Trophoblast cell (in vitro differentiated cells and primary cell): ENCODE measurements around the gene CACNA1I.
A peak's percentile ranks its signal among the peaks of the same experiment; 100 is the strongest.

Source experiments
- DNase-seq, 2 donors: peaks; one replicate each; pipeline ENCODE4 v3.0.0-alpha.2; 2016
- H2AFZ ChIP-seq: 2 replicates; pipeline ENCODE4 v1.6.1; 2013; ENCODE audit warnings: low read length, moderate library complexity, mild to moderate bottlenecking; ENCODE audit not compliant: insufficient read depth, poor library complexity
- H2AK5ac ChIP-seq: 2 replicates; pipeline ENCODE4 v1.6.1; 2013; ENCODE audit warnings: mild to moderate bottlenecking, low read length
- H2BK120ac ChIP-seq: 2 replicates; pipeline ENCODE4 v1.6.1; 2013; ENCODE audit warnings: low read length, mild to moderate bottlenecking, moderate library complexity; ENCODE audit not compliant: insufficient read depth, poor library complexity
- H2BK12ac ChIP-seq: 2 replicates; pipeline ENCODE4 v1.6.1; 2013; ENCODE audit warnings: mild to moderate bottlenecking, low read length, moderate library complexity
- H2BK5ac ChIP-seq: 2 replicates; pipeline ENCODE4 v1.6.1; 2013; ENCODE audit warnings: low read length, low read depth, moderate library complexity, mild to moderate bottlenecking; ENCODE audit not compliant: poor library complexity
- H3K14ac ChIP-seq: 2 replicates; pipeline ENCODE4 v1.6.1; 2013; ENCODE audit warnings: mild to moderate bottlenecking, low read length
- H3K18ac ChIP-seq: 2 replicates; pipeline ENCODE4 v1.6.1; 2013; ENCODE audit warnings: mild to moderate bottlenecking, low read length
- H3K23ac ChIP-seq: 2 replicates; pipeline ENCODE4 v1.6.1; 2013; ENCODE audit warnings: low read length
- H3K27ac ChIP-seq: 2 replicates; pipeline ENCODE4 v1.5.1; 2013; ENCODE audit warnings: low read depth, mild to moderate bottlenecking, inconsistent platforms, low read length, moderate library complexity
- H3K27me3 ChIP-seq: 2 replicates; pipeline ENCODE4 v1.6.1; 2013; ENCODE audit warnings: inconsistent platforms, mild to moderate bottlenecking, low read length, moderate library complexity; ENCODE audit not compliant: insufficient read depth
- H3K36me3 ChIP-seq, 2 experiments: 1 replicate in 1 of 2; 2 replicates in 1 of 2; pipeline ENCODE4 v1.6.1; 2013; ENCODE audit warnings: low read length in 2 of 2, mild to moderate bottlenecking in 2 of 2, moderate library complexity in 1 of 2; ENCODE audit not compliant: insufficient read depth in 2 of 2, control insufficient read depth in 1 of 2
- H3K4ac ChIP-seq: 2 replicates; pipeline ENCODE4 v1.6.1; 2013; ENCODE audit warnings: low read depth, mild to moderate bottlenecking, low read length, moderate library complexity
- H3K4me1 ChIP-seq, 2 experiments: 1 replicate in 1 of 2; 2 replicates in 1 of 2; pipeline ENCODE4 v1.6.1; 2013; ENCODE audit warnings: low read length in 2 of 2, mild to moderate bottlenecking in 2 of 2, moderate library complexity in 1 of 2; ENCODE audit not compliant: insufficient read depth in 2 of 2, control insufficient read depth in 1 of 2
- H3K4me2 ChIP-seq: 2 replicates; pipeline ENCODE4 v1.6.1; 2013; ENCODE audit warnings: inconsistent platforms, mild to moderate bottlenecking, low read length, moderate library complexity
- H3K4me3 ChIP-seq: 2 replicates; pipeline ENCODE4 v1.5.1; 2013; ENCODE audit warnings: mild to moderate bottlenecking, low read depth, low read length, inconsistent platforms
- H3K79me1 ChIP-seq: one replicate; pipeline ENCODE4 v1.6.1; 2013; ENCODE audit warnings: low read length
- H3K79me2 ChIP-seq: 2 replicates; pipeline ENCODE4 v1.6.1; 2013; ENCODE audit warnings: low read length, mild to moderate bottlenecking; ENCODE audit not compliant: control insufficient read depth, insufficient read depth, poor library complexity
- H3K9ac ChIP-seq: 2 replicates; pipeline ENCODE4 v1.6.1; 2013; ENCODE audit warnings: mild to moderate bottlenecking, low read length
- H3K9me3 ChIP-seq: 2 replicates; pipeline ENCODE4 v1.6.1; 2013; ENCODE audit warnings: low read depth, mild to moderate bottlenecking, control low read depth, inconsistent platforms, low read length; ENCODE audit not compliant: insufficient read depth
- H4K12ac ChIP-seq: 2 replicates; pipeline ENCODE4 v1.6.1; 2013; ENCODE audit warnings: low read depth, mild to moderate bottlenecking, low read length, moderate library complexity
- H4K8ac ChIP-seq: 2 replicates; pipeline ENCODE4 v1.6.1; 2013; ENCODE audit warnings: low read depth, mild to moderate bottlenecking, low read length, moderate library complexity
- H4K91ac ChIP-seq: one replicate; pipeline ENCODE4 v1.6.1; 2013; ENCODE audit warnings: low read depth, mild to moderate bottlenecking, low read length, moderate library complexity
- WGBS: extraction: QIAGEN DNeasy Blood & Tissue Kit; methylation state at CpG from one replicate; pipeline ENCODE4 v1.1.7; 2013; ENCODE audit warnings: missing lambda C conversion rate; ENCODE audit not compliant: insufficient read length, insufficient coverage; ENCODE audit errors: extremely low coverage; 5-methylcytosine and 5-hydroxymethylcytosine counted together

CACNA1I gene

DNA sequence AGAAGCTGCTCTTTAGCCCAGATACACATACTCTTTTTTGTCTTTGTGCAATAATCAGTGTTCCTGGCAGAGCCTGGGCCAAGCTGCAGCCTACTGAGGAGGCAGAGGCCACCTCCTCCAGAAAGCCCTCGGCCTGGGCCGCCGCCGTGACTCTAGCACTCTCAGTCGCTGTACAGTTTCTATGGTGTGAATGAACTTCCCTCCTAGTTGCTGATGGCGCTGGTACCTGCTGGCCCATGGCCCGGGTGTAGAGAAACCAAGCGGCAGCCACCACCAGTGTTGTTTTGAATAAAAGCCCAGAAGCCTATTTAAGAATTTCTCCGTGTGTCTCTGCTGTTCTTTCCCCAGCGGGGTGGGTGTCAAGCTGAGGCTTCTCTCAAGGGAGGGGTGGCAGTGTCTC is 118.9 kb downstream of the CACNA1I start:
- Histone ChIP-seq H2AK5ac (no peak overlapping the region), H4K91ac (no peak overlapping the region), H3K9ac (no peak overlapping the region), H3K14ac (no peak overlapping the region), H3K4ac (no peak overlapping the region), H3K36me3 (no peaks in the 10 kb centered on the region), H3K27me3 (no peaks in the 10 kb centered on the region), H4K12ac (no peak overlapping the region), H3K4me2 (no peak overlapping the region), H3K79me2 (no peaks in the 10 kb centered on the region), H4K8ac (no peak overlapping the region), H3K4me1 (no peaks in the 10 kb centered on the region), H2AFZ (no peak overlapping the region), H3K27ac (no peak overlapping the region), H3K23ac (no peak overlapping the region), H3K79me1 (no peaks in the 10 kb centered on the region), H2BK5ac (no peak overlapping the region), H3K18ac (no peak overlapping the region), H3K9me3 (no peaks in the 10 kb centered on the region), H2BK12ac (no peak overlapping the region), H2BK120ac (no peak overlapping the region), H3K4me3 (no peak overlapping the region)
- WGBS = no CpG with 5 or more reads among the region's 10 CpGs
- no peak for DNase-seq

DNA sequence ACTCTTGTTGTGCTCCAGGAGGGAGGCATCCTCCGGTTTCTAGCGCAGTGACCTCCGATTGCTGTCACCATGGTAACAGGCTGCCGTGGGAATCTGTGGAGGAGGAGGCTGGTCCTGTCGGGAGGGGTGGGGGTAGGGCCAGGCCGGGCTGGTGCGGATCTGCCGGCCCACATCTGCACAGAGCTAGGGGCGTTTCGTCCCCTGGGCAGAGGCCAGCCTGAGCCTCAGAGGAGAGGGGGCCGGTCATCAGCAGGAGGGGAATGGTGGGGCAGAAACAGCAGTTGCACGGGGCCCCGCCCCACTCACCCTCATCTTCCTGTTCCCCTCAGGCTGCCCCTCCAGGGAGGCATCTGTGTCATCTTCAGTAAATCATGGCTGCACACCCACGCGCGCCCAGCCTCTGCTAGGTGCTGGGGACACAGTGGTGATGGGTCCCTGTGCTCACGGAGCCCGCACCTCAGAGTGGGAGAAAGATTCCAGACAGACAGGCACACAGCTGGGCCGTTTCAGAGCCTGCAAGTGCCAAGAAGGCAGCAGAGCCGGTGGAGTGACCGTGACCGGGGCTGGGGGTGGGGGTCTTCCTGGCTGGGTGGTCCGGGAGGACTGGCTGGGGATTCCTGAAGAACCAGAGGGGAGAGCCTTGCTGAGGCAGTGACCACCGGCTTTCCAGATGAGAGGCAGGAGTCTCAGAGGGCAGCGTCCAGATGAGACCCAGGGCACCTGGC is 120.5 kb downstream of the CACNA1I start:
- H3K14ac ChIP-seq = no peak overlapping the region
- no peaks in the 10 kb centered on the region for H3K9me3 ChIP-seq
- no peaks in the 10 kb centered on the region for H3K27me3 ChIP-seq
- H4K91ac ChIP-seq = no peak overlapping the region
- H3K79me2 ChIP-seq = no peaks in the 10 kb centered on the region
- no peak overlapping the region for H2BK12ac ChIP-seq
- no peak overlapping the region for H2AK5ac ChIP-seq
- H3K4me2 ChIP-seq = no peak overlapping the region
- H3K4me3 ChIP-seq = no peak overlapping the region
- no peaks in the 10 kb centered on the region for H3K79me1 ChIP-seq
- WGBS = no CpG with 5 or more reads among the region's 25 CpGs
- no peak overlapping the region for H3K23ac ChIP-seq
- H2BK5ac ChIP-seq = no peak overlapping the region
- H2AFZ ChIP-seq = no peak overlapping the region
- no peak overlapping the region for H2BK120ac ChIP-seq
- no peak overlapping the region for H4K12ac ChIP-seq
- H3K4me1 ChIP-seq = no peaks in the 10 kb centered on the region
- no peak overlapping the region for H4K8ac ChIP-seq
- no peak overlapping the region for H3K27ac ChIP-seq
- H3K9ac ChIP-seq = no peak overlapping the region
- no peaks in the 10 kb centered on the region for H3K36me3 ChIP-seq
- H3K18ac ChIP-seq = no peak overlapping the region
- DNase-seq = peak in 1 of 2 donors; percentile 6
- H3K4ac ChIP-seq = no peak overlapping the region

- Histone ChIP-seq H3K9me3 (no peaks in the 10 kb centered on the region), H3K4me2 (no peak overlapping the region), H4K91ac (no peak overlapping the region), H3K23ac (no peak overlapping the region), H4K8ac (no peak overlapping the region), H3K9ac (no peak overlapping the region), H3K4me3 (no peak overlapping the region), H2AK5ac (no peak overlapping the region), H3K79me1 (no peaks in the 10 kb centered on the region), H3K18ac (no peak overlapping the region), H2BK5ac (no peak overlapping the region), H3K36me3 (no peaks in the 10 kb centered on the region), H2BK120ac (no peak overlapping the region), H3K4ac (no peak overlapping the region), H4K12ac (no peak overlapping the region), H3K27me3 (no peaks in the 10 kb centered on the region), H2BK12ac (no peak overlapping the region), H2AFZ (no peak overlapping the region), H3K79me2 (no peaks in the 10 kb centered on the region), H3K27ac (no peak overlapping the region), H3K4me1 (no peaks in the 10 kb centered on the region), H3K14ac (no peak overlapping the region)
- no CpG with 5 or more reads among the region's 14 CpGs for WGBS
- no peak for DNase-seq
These were observed 123.5 kb downstream of the CACNA1I start for GRCh38 chr22:39693943-39694500.

GRCh38 chr22:39697790-39698430 is 127.4 kb downstream of the CACNA1I start:
- Histone ChIP-seq H2AK5ac (no peak overlapping the region), H2AFZ (no peak overlapping the region), H2BK12ac (no peak overlapping the region), H3K79me2 (no peaks in the 10 kb centered on the region), H3K79me1 (no peaks in the 10 kb centered on the region), H4K91ac (no peak overlapping the region), H3K9ac (no peak overlapping the region), H3K4me3 (no peak overlapping the region), H4K12ac (no peak overlapping the region), H3K14ac (no peak overlapping the region), H2BK120ac (no peak overlapping the region), H2BK5ac (no peak overlapping the region), H3K4me2 (no peak overlapping the region), H4K8ac (no peak overlapping the region), H3K27ac (no peak overlapping the region), H3K9me3 (no peaks in the 10 kb centered on the region), H3K36me3 (no peaks in the 10 kb centered on the region), H3K18ac (no peak overlapping the region), H3K23ac (no peak overlapping the region), H3K4ac (no peak overlapping the region), H3K4me1 (peaks cover 0 to 3% of the 10 kb centered on the region in 2 experiments), H3K27me3 (no peaks in the 10 kb centered on the region)
- no peak for DNase-seq
- no CpG with 5 or more reads among the region's 14 CpGs for WGBS
